ES-I3 (cell line): Measurements from ENCODE around the gene NPHP1.
"Not testable (repeated sequence)": the region's sequence is repeated elsewhere in the genome, so short reads cannot be mapped to it uniquely, and the experiment has no call there.

Source experiments
- H3K36me3 ChIP-seq: 2 replicates; pipeline ENCODE4 v1.6.1; 2013; ENCODE audit warnings: mild to moderate bottlenecking, low read length, control low read depth, moderate library complexity; ENCODE audit not compliant: insufficient read depth
- H3K4me1 ChIP-seq: 2 replicates; pipeline ENCODE4 v1.6.1; 2013; ENCODE audit warnings: mild to moderate bottlenecking, control low read depth, low read length; ENCODE audit not compliant: insufficient read depth
- H3K9ac ChIP-seq: 2 replicates; pipeline ENCODE4 v1.6.1; 2013; ENCODE audit warnings: low read depth, mild to moderate bottlenecking, low read length, moderate library complexity
- H3K9me3 ChIP-seq: 2 replicates; pipeline ENCODE4 v1.6.1; 2013; ENCODE audit warnings: mild to moderate bottlenecking, low read length, moderate library complexity; ENCODE audit not compliant: control insufficient read depth, insufficient read depth

NPHP1 gene

DNA sequence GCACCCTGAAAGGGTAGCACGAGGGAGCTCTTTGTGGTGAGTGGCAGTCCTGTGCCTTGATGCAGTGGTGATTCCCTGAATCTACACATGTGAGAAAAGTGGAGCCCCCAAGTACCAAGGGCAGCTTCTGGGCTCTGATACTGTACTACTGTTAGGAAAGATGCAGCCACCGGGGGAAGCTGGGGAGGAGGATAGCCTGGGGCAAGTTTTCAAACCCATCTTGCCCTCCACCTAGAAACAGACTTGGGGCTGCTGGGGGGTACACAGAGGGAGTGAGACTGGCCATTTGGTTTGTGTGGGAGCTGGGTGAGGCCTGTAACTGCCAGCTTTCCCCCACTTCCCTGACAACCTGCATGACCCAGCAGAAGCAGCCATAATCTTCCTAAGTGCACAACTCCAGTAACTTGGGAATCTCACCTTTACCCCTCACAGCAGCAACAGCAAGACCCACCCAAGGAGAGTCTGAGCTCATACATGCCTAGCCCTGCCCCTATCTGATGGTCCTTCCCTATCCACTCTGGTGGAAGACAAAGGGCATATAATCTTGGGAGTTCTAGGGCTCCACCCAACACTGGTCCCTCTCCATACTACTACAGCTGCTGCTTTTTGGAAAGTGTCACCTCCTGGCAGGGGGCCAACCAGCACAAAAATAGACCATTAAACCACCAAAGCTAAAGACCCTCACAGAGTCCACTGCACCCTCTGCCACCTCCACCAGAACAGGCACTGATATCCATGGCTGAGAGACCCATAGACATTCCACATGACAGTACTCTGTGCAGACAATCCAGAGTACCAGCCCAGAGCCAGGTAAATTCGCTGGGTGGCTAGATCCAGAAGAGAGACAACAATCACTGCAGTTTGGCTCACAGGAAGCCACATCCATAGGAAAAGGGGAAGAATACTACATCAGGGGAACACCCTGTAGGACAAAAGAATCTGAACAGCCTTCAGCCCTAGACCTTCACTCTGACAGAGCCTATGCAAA, 97.4 kb downstream of the NPHP1 start:
- Histone ChIP-seq H3K9ac (no peak overlapping the region), H3K36me3 (no peaks in the 10 kb centered on the region), H3K4me1 (peaks cover under 1% of the 10 kb centered on the region; the same call in 1 of the 2 replicates), H3K9me3 (no peaks in the 10 kb centered on the region)

DNA sequence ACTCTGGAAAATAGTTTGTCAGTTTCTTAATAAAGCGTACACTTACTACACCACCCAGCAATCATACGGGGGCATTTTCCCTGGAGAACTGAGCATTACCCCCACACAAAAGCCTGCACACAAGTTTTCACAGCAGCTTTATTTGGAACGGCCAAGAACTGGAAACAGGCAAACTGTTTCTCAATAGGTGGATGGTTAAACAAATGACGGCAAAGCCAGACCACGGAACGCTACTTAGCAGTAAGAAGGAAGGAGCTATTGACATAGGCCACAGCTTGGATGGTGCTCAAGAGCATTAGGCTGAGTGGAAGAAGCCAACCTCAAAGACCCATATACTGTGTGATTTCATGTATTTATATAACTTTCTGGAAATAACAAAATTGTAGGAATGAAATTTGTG, 98.2 kb downstream of the NPHP1 start:
- Histone ChIP-seq H3K9ac (no peak overlapping the region), H3K9me3 (no peaks in the 10 kb centered on the region), H3K36me3 (no peaks in the 10 kb centered on the region), H3K4me1 (peaks cover 8% of the 10 kb centered on the region; the same call in 1 of the 2 replicates)

DNA sequence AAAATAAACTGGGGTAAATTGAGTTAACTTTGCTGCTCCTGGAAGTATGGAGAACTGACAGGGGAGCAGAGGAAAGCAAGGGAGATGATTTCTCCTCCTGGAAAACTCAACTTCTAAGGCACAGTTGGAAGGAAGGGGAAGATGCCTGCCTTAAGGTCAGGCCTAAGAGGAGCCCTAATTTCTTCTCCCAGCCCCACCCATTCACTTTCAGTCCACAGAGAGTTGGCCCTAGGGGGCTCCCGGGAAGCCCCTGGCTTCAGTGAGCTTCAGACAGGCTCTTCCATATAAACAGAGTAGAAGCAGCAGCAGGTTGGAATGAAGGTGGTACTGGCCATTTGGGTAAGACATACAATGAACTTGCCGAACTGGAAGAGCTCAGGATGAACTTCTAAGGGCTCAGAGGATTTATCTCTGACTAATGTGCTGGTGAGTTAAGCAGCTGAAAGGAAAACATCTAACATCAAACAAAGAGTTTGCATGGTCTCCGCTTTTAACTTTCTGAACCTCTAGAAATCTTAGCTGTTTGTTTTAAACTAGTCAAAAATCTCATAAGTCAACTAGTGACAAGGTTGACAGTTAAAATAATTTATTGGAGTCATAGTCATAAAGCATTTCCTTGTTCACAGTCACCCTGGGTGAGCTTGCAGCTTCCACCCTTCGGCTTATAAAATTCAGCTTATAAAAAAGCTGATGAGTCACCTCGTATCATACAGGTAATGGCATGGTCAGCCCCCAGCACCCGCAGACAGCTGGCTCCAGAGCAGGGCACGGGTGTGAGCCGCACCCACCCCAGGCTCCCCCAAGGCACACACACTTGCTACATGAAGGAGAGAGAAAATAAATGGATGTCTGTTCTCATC, 99.0 kb downstream of the NPHP1 start:
- no peak overlapping the region for H3K9ac ChIP-seq
- peaks cover 14% of the 10 kb centered on the region; the same call in 1 of the 2 replicates for H3K4me1 ChIP-seq

DNA sequence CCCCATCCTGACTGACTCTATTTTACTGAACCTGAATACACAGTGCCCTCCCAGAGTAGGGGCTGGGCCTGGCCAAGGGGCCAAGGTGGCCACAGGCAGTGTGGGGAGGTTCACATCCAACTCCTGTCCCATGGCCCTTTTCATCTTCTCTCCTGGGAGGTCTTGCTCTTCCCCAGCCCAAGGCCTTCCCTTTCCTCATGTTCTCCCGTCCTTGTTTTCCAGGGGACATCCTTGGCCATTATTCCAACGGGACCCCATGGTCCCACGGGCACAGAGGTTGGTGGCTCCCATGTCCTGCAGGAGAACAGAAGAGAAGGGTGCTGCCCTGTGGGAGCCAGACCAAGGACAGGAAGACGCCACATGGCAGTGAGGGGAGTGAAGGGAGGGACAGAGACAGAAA, 99.6 kb downstream of the NPHP1 start:
- peaks cover 15% of the 10 kb centered on the region; the same call in 1 of the 2 replicates for H3K4me1 ChIP-seq
- no peaks in the 10 kb centered on the region for H3K36me3 ChIP-seq
- no peak overlapping the region for H3K9ac ChIP-seq
- no peaks in the 10 kb centered on the region for H3K9me3 ChIP-seq

More for the DNA sequence above, 99.0 kb downstream of the NPHP1 start:
- no peaks in the 10 kb centered on the region for H3K36me3 ChIP-seq
- H3K9me3 ChIP-seq: no peaks in the 10 kb centered on the region

DNA sequence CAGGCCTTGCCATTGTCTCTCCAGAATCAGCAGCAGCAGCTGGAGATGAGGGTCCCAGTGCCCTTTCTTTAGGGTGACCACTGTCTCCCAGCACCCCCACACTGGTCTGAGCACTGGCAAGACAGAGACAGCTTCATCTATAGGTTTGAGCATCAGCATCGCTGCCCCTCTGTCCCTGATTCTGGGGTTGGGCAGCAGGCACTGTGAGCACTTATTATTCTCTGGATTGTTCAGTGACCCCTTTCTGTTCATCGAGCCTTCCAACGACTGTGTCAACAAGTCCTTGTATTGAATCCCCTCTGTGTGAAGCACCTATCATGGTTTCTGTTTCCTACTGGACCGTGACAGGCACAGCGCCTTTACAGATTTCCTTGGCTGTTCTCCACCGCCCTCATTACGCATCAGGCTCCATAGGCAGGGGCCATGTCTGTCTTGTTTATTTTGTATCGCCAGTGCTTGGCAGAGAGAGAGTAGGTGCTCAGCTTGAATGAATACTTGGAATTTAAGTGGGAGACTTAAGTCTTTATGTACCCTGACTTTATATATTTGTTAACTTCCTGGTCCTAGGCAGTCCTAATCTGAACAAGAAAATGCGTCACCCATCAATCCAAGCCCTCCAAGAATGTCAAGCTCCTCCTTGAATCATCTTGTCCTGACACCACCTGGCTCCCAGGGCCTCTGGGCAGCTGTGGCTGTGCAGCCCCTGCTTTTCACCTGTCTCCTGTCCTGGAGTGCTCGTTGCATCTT, 100.6 kb downstream of the NPHP1 start:
- no peaks in the 10 kb centered on the region for H3K36me3 ChIP-seq
- no peak overlapping the region for H3K9ac ChIP-seq
- no peaks in the 10 kb centered on the region for H3K9me3 ChIP-seq
- H3K4me1 ChIP-seq: peaks cover 15% of the 10 kb centered on the region; the same call in 1 of the 2 replicates

DNA sequence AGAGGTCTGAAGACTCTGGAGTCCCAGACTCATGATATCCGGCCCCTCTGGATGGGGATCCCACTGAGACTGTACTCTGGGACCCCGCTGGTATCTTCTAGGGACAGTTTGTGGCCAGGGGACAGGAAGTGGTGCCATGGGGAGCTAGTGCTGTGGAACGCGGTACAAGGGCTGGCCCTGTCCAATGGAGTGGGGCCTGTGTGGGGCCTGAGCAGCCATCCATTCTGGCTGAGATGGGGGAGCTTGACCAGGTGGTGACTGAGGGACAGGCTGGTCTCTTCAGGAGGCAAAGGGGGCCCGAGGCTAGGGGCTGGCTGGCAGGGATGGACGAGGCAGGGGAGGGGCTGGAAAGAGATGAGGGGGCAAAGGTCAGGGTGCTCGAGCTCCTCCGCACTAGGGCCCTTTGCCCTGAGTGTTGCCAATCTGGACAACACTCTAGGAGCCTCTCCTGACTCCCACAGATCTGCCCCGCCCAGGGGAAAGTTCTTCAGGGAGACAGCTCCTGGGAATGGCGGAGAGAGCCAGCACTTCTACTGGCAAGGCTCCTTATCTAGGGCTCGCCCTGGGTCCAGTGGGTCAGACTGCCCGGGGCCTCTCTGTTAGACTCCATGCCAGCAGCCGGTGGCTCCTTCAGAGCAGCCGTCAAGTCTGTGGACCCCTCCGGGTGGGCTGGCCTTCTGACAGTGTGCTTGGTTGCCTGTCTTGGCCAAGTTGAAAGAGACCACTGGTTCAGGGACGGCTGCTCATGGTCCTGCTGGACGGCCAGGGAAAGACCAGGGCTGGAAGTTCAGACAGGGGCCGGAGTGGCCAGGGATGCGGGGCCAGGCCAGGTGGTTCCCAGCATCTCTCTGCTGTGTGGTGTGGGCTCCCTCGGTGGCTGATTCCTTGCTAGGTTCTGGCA, 101.5 kb downstream of the NPHP1 start:
- Histone ChIP-seq H3K4me1 (peaks cover 15% of the 10 kb centered on the region; the same call in 1 of the 2 replicates), H3K9me3 (no peaks in the 10 kb centered on the region)

DNA sequence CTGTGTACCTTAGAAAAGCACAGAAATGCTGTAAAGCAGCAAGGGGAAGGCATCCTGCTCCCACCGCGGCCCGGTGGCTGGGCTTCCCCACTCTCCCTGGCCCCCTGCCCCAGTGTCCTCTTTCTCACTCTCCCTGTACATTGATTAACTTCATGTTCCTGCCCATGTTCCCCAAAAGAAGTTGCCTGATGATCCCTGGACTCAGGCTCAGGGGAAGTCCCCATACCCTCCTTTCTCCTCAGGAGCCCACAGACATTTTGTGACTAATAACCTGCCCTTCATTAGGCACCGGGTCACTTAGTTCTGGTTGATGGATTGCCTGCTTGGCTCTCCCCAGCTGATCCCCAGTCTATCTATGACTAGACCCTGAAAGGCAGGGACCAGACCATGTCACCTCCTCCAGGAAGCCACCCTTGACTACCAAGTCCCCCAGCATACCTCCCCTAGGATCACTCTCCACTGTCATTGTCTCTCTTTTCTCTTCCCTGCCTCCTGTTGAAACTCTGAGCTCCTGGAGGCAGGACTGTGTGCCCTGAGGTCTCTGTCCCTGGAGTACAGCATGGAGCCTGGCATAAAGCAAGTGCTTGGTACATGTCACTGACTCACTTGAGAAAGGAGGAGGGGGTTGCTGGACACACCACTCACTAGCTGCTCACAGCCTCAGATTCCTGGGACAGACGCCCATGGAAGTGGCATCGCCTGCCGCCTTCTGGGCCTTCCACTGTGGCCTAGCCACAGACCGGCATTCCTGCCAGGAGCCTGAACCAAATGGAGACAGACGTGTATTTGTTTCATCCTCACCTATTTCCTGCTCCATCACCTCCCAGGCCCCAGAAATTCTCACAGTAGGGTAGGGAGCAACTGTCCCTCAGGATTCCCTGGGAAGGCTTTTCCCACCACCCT, 102.7 kb downstream of the NPHP1 start:
- H3K9me3 ChIP-seq: no peaks in the 10 kb centered on the region
- H3K36me3 ChIP-seq: no peaks in the 10 kb centered on the region
- H3K4me1 ChIP-seq: peaks cover 15% of the 10 kb centered on the region; the same call in 1 of the 2 replicates
- no peak overlapping the region for H3K9ac ChIP-seq

More for the DNA sequence above, 101.5 kb downstream of the NPHP1 start:
- no peaks in the 10 kb centered on the region for H3K36me3 ChIP-seq
- H3K9ac ChIP-seq: no peak overlapping the region

DNA sequence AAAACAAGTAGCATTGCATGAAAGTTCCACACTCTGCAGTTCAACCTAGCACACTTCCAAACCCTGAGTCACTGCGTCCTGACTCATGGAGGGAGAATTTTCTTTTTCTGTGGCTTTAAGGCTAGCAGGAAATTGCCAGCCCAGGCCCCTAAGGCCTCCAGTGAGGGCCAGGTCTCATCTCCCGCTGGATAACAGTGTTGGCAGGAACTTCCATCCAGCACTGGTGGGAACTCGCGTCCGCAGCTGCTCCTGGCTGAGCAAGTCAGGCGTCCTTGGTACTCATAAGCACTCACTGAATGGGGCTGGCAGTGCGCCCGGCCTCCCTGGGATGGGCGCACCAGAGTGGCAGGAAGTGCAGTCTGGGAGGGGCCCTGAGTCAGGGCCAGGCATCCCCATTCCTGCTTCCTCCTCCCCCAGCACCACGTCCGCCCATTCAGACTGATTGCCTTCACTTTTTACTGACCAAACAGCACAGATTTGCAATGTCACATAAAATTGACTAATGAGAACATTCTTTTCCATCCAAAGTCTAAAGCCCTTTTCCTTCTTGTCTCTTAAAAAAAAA, 103.5 kb downstream of the NPHP1 start:
- Histone ChIP-seq H3K36me3 (no peaks in the 10 kb centered on the region), H3K9ac (no peak overlapping the region), H3K4me1 (peaks cover 15% of the 10 kb centered on the region; the same call in 1 of the 2 replicates), H3K9me3 (no peaks in the 10 kb centered on the region)

DNA sequence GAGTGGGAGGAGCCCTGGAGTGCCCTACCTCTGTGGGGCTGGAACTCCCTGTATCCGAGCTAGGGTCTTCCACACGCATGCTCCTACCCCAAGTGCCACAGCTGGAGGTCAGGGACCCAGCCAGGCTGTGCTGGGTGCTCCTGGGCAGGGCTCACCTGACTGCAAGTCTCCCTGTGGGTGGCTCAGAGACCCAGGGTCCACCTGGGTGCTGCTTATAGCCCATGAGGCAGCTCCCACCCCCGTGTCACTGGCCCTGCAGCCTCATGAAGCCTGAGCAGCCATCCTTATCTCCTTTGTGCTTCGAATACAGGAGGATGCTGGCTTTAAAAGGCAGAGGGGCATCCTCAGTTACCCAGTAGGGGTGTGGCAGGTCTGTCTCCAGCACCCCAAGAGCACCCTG, 103.9 kb downstream of the NPHP1 start:
- not testable (repeated sequence) for H3K36me3 ChIP-seq, H3K9me3 ChIP-seq, H3K9ac ChIP-seq
- peaks cover 15% of the 10 kb centered on the region; the same call in 1 of the 2 replicates for H3K4me1 ChIP-seq

DNA sequence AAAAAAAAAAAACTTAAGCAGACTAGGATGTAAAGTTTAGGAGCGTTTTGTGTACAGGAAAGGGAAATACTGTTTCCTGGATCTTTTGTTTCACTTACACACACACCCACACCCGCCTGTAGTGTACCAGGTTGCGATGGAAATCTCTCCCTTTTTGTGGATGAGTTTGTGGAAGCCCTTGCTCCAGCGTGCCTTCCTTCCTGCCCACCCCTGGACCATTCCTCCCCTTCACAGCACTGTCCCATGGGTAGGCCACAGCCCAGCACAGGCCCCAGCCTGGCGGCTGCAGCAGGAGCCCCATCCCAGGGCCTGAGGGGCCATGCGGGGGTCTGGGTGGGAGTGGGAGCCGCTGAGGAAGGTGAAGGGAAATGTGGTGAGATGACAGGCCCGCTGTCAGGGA, 104.3 kb downstream of the NPHP1 start:
- peaks cover 15% of the 10 kb centered on the region; the same call in 1 of the 2 replicates for H3K4me1 ChIP-seq

DNA sequence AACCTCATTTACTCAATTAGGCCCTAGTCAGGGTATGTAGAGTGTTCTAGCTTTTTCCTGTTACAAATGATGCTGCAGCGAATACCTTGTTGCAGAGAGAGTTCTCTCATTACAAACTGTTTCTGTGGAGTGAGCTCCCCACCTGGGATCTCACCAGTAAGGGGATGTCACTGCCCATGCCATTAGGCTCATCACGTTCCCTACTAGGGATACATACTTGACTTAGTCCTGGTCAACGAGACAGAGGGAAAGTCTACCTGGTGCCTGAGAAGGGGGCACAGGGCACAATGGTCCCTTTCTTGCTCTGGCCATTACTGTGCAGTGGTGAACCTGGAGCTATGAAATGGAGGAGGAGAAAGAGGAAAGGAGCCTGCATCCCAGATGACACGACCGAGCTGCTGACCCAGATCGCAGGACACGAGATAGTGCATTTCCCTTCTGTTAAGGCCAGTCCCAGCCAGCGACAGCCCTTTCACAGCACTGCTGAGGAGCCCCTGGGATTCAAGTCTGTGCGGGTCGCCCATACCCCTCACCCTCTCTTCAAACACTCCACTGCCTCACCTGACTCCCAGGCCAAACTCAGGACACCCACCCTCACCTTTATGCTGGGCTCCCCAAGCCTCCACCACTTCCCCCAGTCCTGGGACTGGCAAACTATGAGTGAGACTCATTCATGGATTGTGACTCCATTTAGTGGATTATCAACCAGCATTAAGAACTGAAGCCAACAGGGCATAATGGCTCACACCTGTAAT, 105.2 kb downstream of the NPHP1 start:
- peaks cover 15% of the 10 kb centered on the region; the same call in 1 of the 2 replicates for H3K4me1 ChIP-seq
- H3K36me3 ChIP-seq: no peaks in the 10 kb centered on the region
- H3K9me3 ChIP-seq: no peaks in the 10 kb centered on the region
- H3K9ac ChIP-seq: no peak overlapping the region

More for the DNA sequence above, 104.3 kb downstream of the NPHP1 start:
- no peak overlapping the region for H3K9ac ChIP-seq
- no peaks in the 10 kb centered on the region for H3K36me3 ChIP-seq
- H3K9me3 ChIP-seq: no peaks in the 10 kb centered on the region
